Peyer's patch (tissue), 4 donors: ENCODE measurements around the gene FUT8. TPM values are rescaled to one million over a fixed set of nuclear protein-coding genes. Genes with fewer than 3 reads are reported as not detected.

Experiments used
- DNase-seq, 3 donors: peaks; one replicate each; pipeline ENCODE4 v3.0.0-alpha.2; 2017 to 2019
- H3K27ac ChIP-seq, 4 donors: fragments of 200-600 bp; sonication (generic); one replicate each; pipeline ENCODE4 v1.5.1; 2016 to 2019
- H3K27me3 ChIP-seq, 2 donors: fragments of 200-600 bp; sonication (generic); one replicate each; pipeline ENCODE4 v1.5.1; 2019
- H3K36me3 ChIP-seq, 3 donors: fragments of 200-600 bp; sonication (generic); one replicate each; pipeline ENCODE4 v1.5.1; 2016 to 2019
- H3K4me1 ChIP-seq, 4 donors: fragments of 200-600 bp; sonication (generic); one replicate each; pipeline ENCODE4 v1.5.1; 2016 to 2019
- H3K4me3 ChIP-seq, 4 donors: fragments of 200-600 bp; sonication (generic); 1 replicate in 3 of 4; 2 replicates in 1 of 4; pipeline ENCODE4 v1.5.1; 2016 to 2019; ENCODE audit warnings: mild to moderate bottlenecking in 1 of 4
- H3K9me3 ChIP-seq, 4 donors: fragments of 200-600 bp; sonication (generic); one replicate each; pipeline ENCODE4 v1.5.1; 2016 to 2019; ENCODE audit warnings: mild to moderate bottlenecking in 1 of 4
- CTCF ChIP-seq, 6 experiments: fragments of 450-650 bp in 4 of 6; fragments of 200-600 bp in 2 of 6; sonication (generic) in 1 of 6; IDR thresholded peaks; one replicate each; pipeline ENCODE4 v1.5.1; 2017 to 2019; ENCODE audit warnings: antibody characterized with exemption in 6 of 6, mild to moderate bottlenecking in 3 of 6, moderate library complexity in 1 of 6
- POLR2A ChIP-seq, 2 donors: fragments of 450-650 bp; IDR thresholded peaks; one replicate each; pipeline ENCODE4 v1.5.1; 2017; ENCODE audit warnings: antibody characterized with exemption in 2 of 2, mild to moderate bottlenecking in 2 of 2, moderate library complexity in 2 of 2
- total RNA-seq, 4 donors: library from RNA; depleted of rRNA; stranded (reverse); fragments of >200 nt; gene quantifications; one replicate each; pipeline ENCODE4 v1.1.0, GENCODE V29; 2016

The FUT8 gene
- total RNA-seq, 4 donors from 2014 or later, result 46.4 to 126 (median 55.9) TPM

GRCh38 chr14:65476942-65477318, 64.4 kb downstream of the FUT8 start:
- Histone ChIP-seq H3K9me3 (no peaks in the 10 kb centered on the region), H3K27me3 (no peaks in the 10 kb centered on the region), H3K4me3 (no peak overlapping the region), H3K4me1 (no peaks in the 10 kb centered on the region), H3K36me3 (no peaks in the 10 kb centered on the region), H3K27ac (no peak overlapping the region)
- TF ChIP-seq CTCF (IDR thresholded peaks at IDR 0.05), result no peak
- no peak for TF ChIP-seq POLR2A (IDR thresholded peaks at IDR 0.05)
- no peak for DNase-seq

- no peaks in the 10 kb centered on the region for H3K9me3 ChIP-seq
- TF ChIP-seq CTCF (IDR thresholded peaks at IDR 0.05), result no peak
- no peak for TF ChIP-seq POLR2A (IDR thresholded peaks at IDR 0.05)
- DNase-seq, result no peak
- H3K4me1 ChIP-seq, result no peaks in the 10 kb centered on the region
- H3K4me3 ChIP-seq, result no peak overlapping the region
- no peaks in the 10 kb centered on the region for H3K36me3 ChIP-seq
- no peak overlapping the region for H3K27ac ChIP-seq
- no peaks in the 10 kb centered on the region for H3K27me3 ChIP-seq
Observed at GRCh38 chr14:65478017-65478416, 65.5 kb downstream of the FUT8 start.

GRCh38 chr14:65478596-65478995, 66.1 kb downstream of the FUT8 start:
- TF ChIP-seq CTCF (IDR thresholded peaks at IDR 0.05), result no peak
- no peak for TF ChIP-seq POLR2A (IDR thresholded peaks at IDR 0.05)
- Histone ChIP-seq H3K27ac (no peak overlapping the region), H3K27me3 (no peaks in the 10 kb centered on the region), H3K36me3 (no peaks in the 10 kb centered on the region), H3K9me3 (no peaks in the 10 kb centered on the region), H3K4me3 (no peak overlapping the region), H3K4me1 (no peaks in the 10 kb centered on the region)
- no peak for DNase-seq

- no peaks in the 10 kb centered on the region for H3K27me3 ChIP-seq
- no peak for TF ChIP-seq POLR2A (IDR thresholded peaks at IDR 0.05)
- TF ChIP-seq CTCF (IDR thresholded peaks at IDR 0.05), result no peak
- no peak overlapping the region for H3K27ac ChIP-seq
- no peak overlapping the region for H3K4me3 ChIP-seq
- no peaks in the 10 kb centered on the region for H3K9me3 ChIP-seq
- no peaks in the 10 kb centered on the region for H3K36me3 ChIP-seq
- no peak for DNase-seq
- H3K4me1 ChIP-seq, result no peaks in the 10 kb centered on the region
Observed at GRCh38 chr14:65479386-65479785, 66.9 kb downstream of the FUT8 start.

- H3K4me1 ChIP-seq, result no peaks in the 10 kb centered on the region
- DNase-seq, result no peak
- no peak for TF ChIP-seq POLR2A (IDR thresholded peaks at IDR 0.05)
- no peak for TF ChIP-seq CTCF (IDR thresholded peaks at IDR 0.05)
- H3K9me3 ChIP-seq, result no peaks in the 10 kb centered on the region
- no peak overlapping the region for H3K27ac ChIP-seq
- no peaks in the 10 kb centered on the region for H3K36me3 ChIP-seq
- no peak overlapping the region for H3K4me3 ChIP-seq
- H3K27me3 ChIP-seq, result no peaks in the 10 kb centered on the region
Observed at GRCh38 chr14:65482757-65483438, 70.4 kb downstream of the FUT8 start.

GRCh38 chr14:65483647-65484046, 71.1 kb downstream of the FUT8 start:
- Histone ChIP-seq H3K27ac (no peak overlapping the region), H3K4me3 (no peak overlapping the region), H3K36me3 (no peaks in the 10 kb centered on the region), H3K4me1 (no peaks in the 10 kb centered on the region), H3K27me3 (no peaks in the 10 kb centered on the region), H3K9me3 (no peaks in the 10 kb centered on the region)
- no peak for DNase-seq
- TF ChIP-seq POLR2A (IDR thresholded peaks at IDR 0.05) (no peak), CTCF (IDR thresholded peaks at IDR 0.05) (no peak)
